GM12873 (cell line): ENCODE results near the gene TENT5A.

Experiments used
- TF ChIP-seq, protein P1 (sequence below): IDR thresholded peaks from 2 replicates; pipeline ENCODE4 v1.5.1; 2012; ENCODE audit warnings: low read depth, mild to moderate bottlenecking, moderate library complexity, low read length, control low read depth; ENCODE audit not compliant: insufficient read depth; ENCODE audit errors: missing control alignments

The TENT5A gene

DNA sequence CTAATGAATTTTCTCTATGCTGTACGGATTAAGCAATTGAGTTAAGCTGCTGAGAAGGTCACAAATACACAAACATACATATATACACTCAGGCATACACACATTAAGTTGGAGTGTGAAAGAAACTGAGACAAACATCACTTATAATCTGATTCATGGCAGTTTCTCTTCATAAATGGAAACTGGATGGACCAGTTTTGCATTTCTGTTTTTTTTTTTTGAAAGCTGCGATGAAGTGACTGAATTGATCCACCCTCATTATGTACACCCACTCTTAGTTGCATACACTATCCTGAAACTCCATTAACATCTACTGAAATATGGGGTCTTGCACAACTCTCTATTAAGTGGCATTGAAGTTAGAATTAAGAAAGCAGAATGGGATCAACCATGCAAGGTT, 32.9 kb upstream of the TENT5A start:
- TF ChIP-seq, protein P1, sequence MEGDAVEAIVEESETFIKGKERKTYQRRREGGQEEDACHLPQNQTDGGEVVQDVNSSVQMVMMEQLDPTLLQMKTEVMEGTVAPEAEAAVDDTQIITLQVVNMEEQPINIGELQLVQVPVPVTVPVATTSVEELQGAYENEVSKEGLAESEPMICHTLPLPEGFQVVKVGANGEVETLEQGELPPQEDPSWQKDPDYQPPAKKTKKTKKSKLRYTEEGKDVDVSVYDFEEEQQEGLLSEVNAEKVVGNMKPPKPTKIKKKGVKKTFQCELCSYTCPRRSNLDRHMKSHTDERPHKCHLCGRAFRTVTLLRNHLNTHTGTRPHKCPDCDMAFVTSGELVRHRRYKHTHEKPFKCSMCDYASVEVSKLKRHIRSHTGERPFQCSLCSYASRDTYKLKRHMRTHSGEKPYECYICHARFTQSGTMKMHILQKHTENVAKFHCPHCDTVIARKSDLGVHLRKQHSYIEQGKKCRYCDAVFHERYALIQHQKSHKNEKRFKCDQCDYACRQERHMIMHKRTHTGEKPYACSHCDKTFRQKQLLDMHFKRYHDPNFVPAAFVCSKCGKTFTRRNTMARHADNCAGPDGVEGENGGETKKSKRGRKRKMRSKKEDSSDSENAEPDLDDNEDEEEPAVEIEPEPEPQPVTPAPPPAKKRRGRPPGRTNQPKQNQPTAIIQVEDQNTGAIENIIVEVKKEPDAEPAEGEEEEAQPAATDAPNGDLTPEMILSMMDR, result no peak

DNA sequence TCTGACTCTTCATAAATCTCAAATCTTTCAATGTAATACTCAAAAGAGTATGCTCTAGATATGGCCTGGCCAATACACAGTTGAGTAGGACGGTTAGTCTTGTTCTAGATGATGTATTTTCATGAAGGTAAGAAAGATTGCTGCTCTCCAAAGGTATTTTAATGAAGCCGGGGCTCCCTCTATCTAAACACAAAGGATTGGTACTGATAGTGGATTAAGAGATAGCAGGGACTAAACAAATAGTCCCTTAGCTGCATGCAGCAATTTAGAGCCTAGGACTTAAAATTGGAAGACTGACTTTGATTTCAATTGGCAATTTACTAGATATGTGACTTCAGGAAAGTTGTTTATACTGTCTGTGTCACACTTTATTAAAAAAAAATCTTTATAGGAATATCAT, 31.4 kb upstream of the TENT5A start:
- TF ChIP-seq, protein P1, result no peak

DNA sequence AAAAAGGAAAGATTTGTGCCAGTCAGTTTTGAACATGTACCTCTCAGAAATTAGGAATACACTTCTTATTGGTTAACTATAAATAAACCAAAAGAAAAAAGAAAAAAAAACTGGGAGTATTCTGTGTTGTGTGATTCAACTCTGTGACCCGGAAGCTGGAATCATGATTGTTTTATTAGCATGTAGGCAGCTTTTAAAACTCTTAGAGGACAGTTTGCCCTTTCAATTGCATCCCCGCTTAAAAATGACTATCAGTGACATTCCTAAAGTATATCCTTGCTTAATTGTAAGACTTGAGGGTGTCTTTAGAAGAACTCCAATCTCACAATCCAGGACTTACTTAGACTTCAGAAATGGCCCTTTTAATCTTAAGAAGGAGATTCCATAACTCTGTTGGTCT, 29.1 kb upstream of the TENT5A start:
- TF ChIP-seq, protein P1, result no peak

DNA sequence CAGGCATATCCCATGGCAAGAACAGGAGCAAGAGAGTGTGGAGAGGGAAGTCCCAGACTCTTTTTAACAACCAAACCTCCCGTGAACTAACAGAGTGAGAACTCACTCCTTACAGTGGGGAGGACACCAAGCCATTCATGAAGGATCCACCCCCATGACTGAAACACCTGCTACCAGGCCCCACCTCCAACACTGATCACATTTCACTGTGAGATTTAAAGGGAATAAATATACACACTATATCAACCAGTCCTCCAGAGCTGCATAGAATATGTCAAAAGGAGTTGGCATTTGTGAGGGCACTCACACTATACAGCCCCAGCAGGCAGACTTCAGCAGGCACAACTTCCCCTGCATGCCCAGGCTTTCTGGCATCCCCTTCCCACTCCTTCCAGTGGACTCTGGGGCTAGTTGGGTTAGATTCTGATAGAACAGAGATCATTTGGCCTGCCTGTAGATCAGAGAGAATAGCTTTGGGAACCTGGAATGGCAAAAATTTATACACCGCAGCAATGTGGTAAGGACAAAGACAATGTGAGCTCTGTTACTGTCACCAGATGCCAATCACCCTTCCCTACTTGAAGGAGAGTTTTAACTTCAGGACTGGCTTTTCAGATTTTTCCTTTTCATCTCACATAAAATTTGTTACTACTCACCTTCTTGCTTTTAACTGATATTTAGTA, 25.2 kb upstream of the TENT5A start:
- TF ChIP-seq, protein P1, result no peak

DNA sequence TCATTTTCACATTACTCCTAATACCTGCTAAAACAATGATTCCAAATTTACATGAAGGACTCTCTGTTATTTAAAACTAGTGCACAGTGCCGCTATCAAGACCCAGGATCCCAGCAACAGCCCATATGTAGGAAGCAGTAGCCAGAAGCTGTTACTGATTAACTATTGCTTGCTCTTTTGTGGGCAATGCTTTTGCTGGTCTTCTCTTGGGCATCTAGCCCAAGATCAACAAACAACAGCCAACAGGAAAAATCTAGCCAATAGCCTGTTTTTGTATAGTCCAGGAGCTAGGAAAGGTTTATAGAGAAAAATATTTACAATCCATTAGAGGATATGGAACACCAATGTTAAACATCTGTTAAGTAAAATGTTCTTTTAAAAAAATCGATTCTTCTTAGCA, 22.1 kb upstream of the TENT5A start:
- TF ChIP-seq, protein P1, result no peak

DNA sequence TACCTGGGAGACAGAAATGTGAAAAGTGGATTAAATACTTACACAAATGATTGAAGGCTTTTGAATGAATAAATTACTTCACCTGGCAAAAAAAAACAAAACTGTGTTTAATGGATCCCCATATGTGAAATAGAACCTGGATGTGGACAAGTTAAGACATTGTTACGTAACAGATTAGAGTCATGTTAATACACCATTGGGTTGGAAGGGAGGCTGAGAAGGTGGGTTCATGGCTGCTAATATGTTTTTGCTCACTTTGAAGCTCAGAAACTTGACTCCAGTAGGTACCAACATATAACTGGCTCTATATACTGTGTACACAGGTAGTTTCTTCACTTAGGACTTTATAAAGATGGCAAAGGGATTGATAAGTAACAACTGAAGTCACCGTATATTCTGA, 21.4 kb upstream of the TENT5A start:
- TF ChIP-seq, protein P1, result no peak

DNA sequence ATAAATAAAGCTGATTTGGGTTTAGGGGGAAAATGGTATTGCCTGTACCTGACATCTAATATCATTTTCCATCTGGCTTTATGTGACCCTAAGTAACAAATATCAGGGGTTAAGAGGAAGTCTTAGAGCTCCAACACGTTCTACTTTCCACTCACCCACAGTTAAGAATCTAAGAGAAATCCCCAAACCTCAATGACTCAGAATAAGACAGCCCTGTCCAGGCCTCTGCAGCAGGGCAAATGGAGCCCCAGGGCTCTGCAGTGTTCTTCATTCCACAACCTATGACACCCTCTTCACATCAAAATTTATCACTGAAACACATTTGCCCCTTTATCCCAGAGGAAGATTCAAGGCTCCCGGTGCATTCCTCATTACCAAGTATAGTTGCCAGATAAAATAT, 20.3 kb upstream of the TENT5A start:
- TF ChIP-seq, protein P1, result no peak
